ENCODE results near the gene POC1A.

The POC1A gene
- 1.1 to 6.2 (median 2.8) reads per million in 9 experiments for total RNA-seq

GRCh38 chr3:52154135-52155094, at the start of gene POC1A:
Gene POC1A, minus strand, starts transcription at chr3:52154423. Its CDS starts 51 bp downstream, at chr3:52154372.
- Mint-ChIP-seq H3K36me3 (ENCODE audit: insufficient read depth) (peaks cover 9% of the 10 kb centered on the region), H3K9me3 (no peaks in the 10 kb centered on the region), H3K4me1 (ENCODE audit: low read depth in 2 of 2) (peaks cover 4 to 10% of the 10 kb centered on the region in 2 donors), H3K27ac (peak within 1 kb of the TSS; percentile 89 to 93), H3K27me3 (no peaks in the 10 kb centered on the region), H3K4me3 (peak within 1 kb of the TSS; percentile 92 to 95)
- ATAC-seq (replicated peaks) (peak; percentile 86), DNase-seq (peak; percentile 78 to 79 (median 78))

GRCh38 chr3:52203701-52204100, 49.5 kb upstream of the POC1A start:
- peak overlapping the region; percentile 75 to 82 for H3K27ac Mint-ChIP-seq
- peaks cover 75% of the 10 kb centered on the region for H3K36me3 Mint-ChIP-seq (ENCODE audit: insufficient read depth)
- H3K27me3 Mint-ChIP-seq: no peaks in the 10 kb centered on the region
- no peak for ATAC-seq (replicated peaks)
- no peak overlapping the region for H3K4me3 Mint-ChIP-seq
- no peak for DNase-seq
- no peaks in the 10 kb centered on the region for H3K9me3 Mint-ChIP-seq
- peaks cover 19 to 22% of the 10 kb centered on the region in 2 donors for H3K4me1 Mint-ChIP-seq (ENCODE audit: low read depth in 2 of 2)

- no peak for DNase-seq
- H3K36me3 Mint-ChIP-seq (ENCODE audit: insufficient read depth): peaks cover 73% of the 10 kb centered on the region
- H3K4me1 Mint-ChIP-seq (ENCODE audit: low read depth in 2 of 2): peaks cover 25 to 27% of the 10 kb centered on the region in 2 donors
- H3K4me3 Mint-ChIP-seq: no peak overlapping the region
- H3K9me3 Mint-ChIP-seq: no peaks in the 10 kb centered on the region
- ATAC-seq (replicated peaks): no peak
- H3K27me3 Mint-ChIP-seq: no peaks in the 10 kb centered on the region
- peak overlapping the region in 1 of 2 donors; percentile 82 for H3K27ac Mint-ChIP-seq
Measured at GRCh38 chr3:52202384-52203077, 48.3 kb upstream of the POC1A start.

- no peak for DNase-seq
- Mint-ChIP-seq H3K4me1 (ENCODE audit: low read depth in 2 of 2) (peaks cover 28 to 32% of the 10 kb centered on the region in 2 donors), H3K9me3 (no peaks in the 10 kb centered on the region), H3K27me3 (no peaks in the 10 kb centered on the region), H3K4me3 (no peak overlapping the region), H3K36me3 (ENCODE audit: insufficient read depth) (peaks cover 59% of the 10 kb centered on the region), H3K27ac (peak overlapping the region in 1 of 2 donors; percentile 81)
- no peak for ATAC-seq (replicated peaks)
Measured at GRCh38 chr3:52200981-52201679, 46.9 kb upstream of the POC1A start.

GRCh38 chr3:52198643-52199608, 44.7 kb upstream of the POC1A start:
- peak overlapping the region; percentile 99 to 100 for H3K4me3 Mint-ChIP-seq
- ATAC-seq (replicated peaks) (no peak), DNase-seq (no peak)
- H3K36me3 Mint-ChIP-seq (ENCODE audit: insufficient read depth): peaks cover 38% of the 10 kb centered on the region
- peaks cover 28 to 32% of the 10 kb centered on the region in 2 donors for H3K4me1 Mint-ChIP-seq (ENCODE audit: low read depth in 2 of 2)
- peak overlapping the region; percentile 99 for H3K27ac Mint-ChIP-seq
- no peaks in the 10 kb centered on the region for H3K9me3 Mint-ChIP-seq
- no peaks in the 10 kb centered on the region for H3K27me3 Mint-ChIP-seq

GRCh38 chr3:52197842-52198625, 43.8 kb upstream of the POC1A start, which contains the start of gene ALAS1:
Gene ALAS1, plus strand, starts transcription at chr3:52198160. Its CDS starts 1,082 bp downstream, at chr3:52199242.
- Mint-ChIP-seq H3K36me3 (ENCODE audit: insufficient read depth) (peaks cover 29% of the 10 kb centered on the region), H3K4me1 (ENCODE audit: low read depth in 2 of 2) (peaks cover 28 to 31% of the 10 kb centered on the region in 2 donors), H3K9me3 (no peaks in the 10 kb centered on the region), H3K27me3 (no peaks in the 10 kb centered on the region), H3K27ac (peak within 1 kb of the TSS; percentile 99), H3K4me3 (peak within 1 kb of the TSS; percentile 99 to 100)
- ATAC-seq (replicated peaks) (peak; percentile 98), DNase-seq (peak; percentile 93 to 96 (median 96))

- H3K36me3 Mint-ChIP-seq (ENCODE audit: insufficient read depth): peaks cover 23% of the 10 kb centered on the region
- peaks cover 27 to 29% of the 10 kb centered on the region in 2 donors for H3K4me1 Mint-ChIP-seq (ENCODE audit: low read depth in 2 of 2)
Measured at GRCh38 chr3:52197499-52197841, 43.2 kb upstream of the POC1A start.

GRCh38 chr3:52196977-52197376, 42.8 kb upstream of the POC1A start:
- Mint-ChIP-seq H3K4me3 (no peak overlapping the region), H3K27ac (peak overlapping the region; percentile 99), H3K9me3 (no peaks in the 10 kb centered on the region), H3K4me1 (ENCODE audit: low read depth in 2 of 2) (peaks cover 24 to 27% of the 10 kb centered on the region in 2 donors), H3K36me3 (ENCODE audit: insufficient read depth) (peaks cover 20% of the 10 kb centered on the region), H3K27me3 (no peaks in the 10 kb centered on the region)
- DNase-seq (no peak), ATAC-seq (replicated peaks) (no peak)

More at GRCh38 chr3:52197499-52197841, 43.2 kb upstream of the POC1A start:
- H3K27ac Mint-ChIP-seq: peak overlapping the region; percentile 99
- DNase-seq (no peak), ATAC-seq (replicated peaks) (no peak)
- no peaks in the 10 kb centered on the region for H3K9me3 Mint-ChIP-seq
- H3K4me3 Mint-ChIP-seq: peak overlapping the region; percentile 99 to 100
- no peaks in the 10 kb centered on the region for H3K27me3 Mint-ChIP-seq

GRCh38 chr3:52195823-52196331, 41.7 kb upstream of the POC1A start:
- H3K27ac Mint-ChIP-seq: peak overlapping the region in 1 of 2 donors; percentile 99

GRCh38 chr3:52195291-52195597, 41.0 kb upstream of the POC1A start:
- H3K27ac Mint-ChIP-seq: peak overlapping the region in 1 of 2 donors; percentile 99
- ATAC-seq (replicated peaks) (no peak), DNase-seq (no peak)
- H3K4me1 Mint-ChIP-seq (ENCODE audit: low read depth in 2 of 2): peaks cover 19 to 24% of the 10 kb centered on the region in 2 donors
- H3K27me3 Mint-ChIP-seq: no peaks in the 10 kb centered on the region
- no peak overlapping the region for H3K4me3 Mint-ChIP-seq
- H3K36me3 Mint-ChIP-seq (ENCODE audit: insufficient read depth): peaks cover 12% of the 10 kb centered on the region
- H3K9me3 Mint-ChIP-seq: no peaks in the 10 kb centered on the region

More at GRCh38 chr3:52195823-52196331, 41.7 kb upstream of the POC1A start:
- Mint-ChIP-seq H3K4me1 (ENCODE audit: low read depth in 2 of 2) (peaks cover 19 to 26% of the 10 kb centered on the region in 2 donors), H3K36me3 (ENCODE audit: insufficient read depth) (peaks cover 12% of the 10 kb centered on the region), H3K4me3 (no peak overlapping the region), H3K9me3 (no peaks in the 10 kb centered on the region), H3K27me3 (no peaks in the 10 kb centered on the region)
- ATAC-seq (replicated peaks) (no peak), DNase-seq (no peak)

GRCh38 chr3:52194485-52195290, 40.5 kb upstream of the POC1A start:
- Mint-ChIP-seq H3K4me3 (no peak overlapping the region), H3K9me3 (no peaks in the 10 kb centered on the region), H3K36me3 (ENCODE audit: insufficient read depth) (peaks cover 12% of the 10 kb centered on the region), H3K27me3 (no peaks in the 10 kb centered on the region), H3K4me1 (ENCODE audit: low read depth in 2 of 2) (peaks cover 19 to 23% of the 10 kb centered on the region in 2 donors), H3K27ac (peak overlapping the region in 1 of 2 donors; percentile 99)
- DNase-seq (no peak), ATAC-seq (replicated peaks) (no peak)
